ENCODE results near the gene BBS12.

The BBS12 gene

GRCh38 chr4:122759639-122760310 is 27.3 kb downstream of the BBS12 start:
- DNase-seq (ENCODE audit: low read depth) = no peak
- peak; percentile 24 for TF ChIP-seq CTCF (IDR thresholded peaks at IDR 0.05; ENCODE audit: insufficient read depth, low read depth, low read length, missing control alignments)
- no peak overlapping the region for H3K4me3 ChIP-seq (ENCODE audit: low read length)

- no peak for TF ChIP-seq CTCF (IDR thresholded peaks at IDR 0.05; ENCODE audit: insufficient read depth, low read depth, low read length, missing control alignments)
- H3K4me3 ChIP-seq (ENCODE audit: low read length) = no peak overlapping the region
- no peak for DNase-seq (ENCODE audit: low read depth)
Observed at GRCh38 chr4:122762520-122762919, 30.0 kb downstream of the BBS12 start.

GRCh38 chr4:122762966-122763716 is 30.6 kb downstream of the BBS12 start:
- no peak for TF ChIP-seq CTCF (IDR thresholded peaks at IDR 0.05; ENCODE audit: insufficient read depth, low read depth, low read length, missing control alignments)

GRCh38 chr4:122764071-122764820 is 31.7 kb downstream of the BBS12 start:
- no peak overlapping the region for H3K4me3 ChIP-seq (ENCODE audit: low read length)
- TF ChIP-seq CTCF (IDR thresholded peaks at IDR 0.05; ENCODE audit: insufficient read depth, low read depth, low read length, missing control alignments) = no peak
- peak; percentile 13 for DNase-seq (ENCODE audit: low read depth)

More at GRCh38 chr4:122762966-122763716, 30.6 kb downstream of the BBS12 start:
- DNase-seq (ENCODE audit: low read depth) = no peak
- H3K4me3 ChIP-seq (ENCODE audit: low read length) = no peak overlapping the region

GRCh38 chr4:122764821-122765215 is 32.3 kb downstream of the BBS12 start:
- no peak for TF ChIP-seq CTCF (IDR thresholded peaks at IDR 0.05; ENCODE audit: insufficient read depth, low read depth, low read length, missing control alignments)
- H3K4me3 ChIP-seq (ENCODE audit: low read length) = no peak overlapping the region
- DNase-seq (ENCODE audit: low read depth) = peak; percentile 83

- no peak overlapping the region for H3K4me3 ChIP-seq (ENCODE audit: low read length)
- TF ChIP-seq CTCF (IDR thresholded peaks at IDR 0.05; ENCODE audit: insufficient read depth, low read depth, low read length, missing control alignments) = no peak
- DNase-seq (ENCODE audit: low read depth) = peak; percentile 81
Observed at GRCh38 chr4:122765692-122766352, 33.3 kb downstream of the BBS12 start.

Measured in epithelial cell of esophagus (primary cell).